Measurements from ENCODE around the gene HRH2. TPM values are rescaled to one million over a fixed set of nuclear protein-coding genes. Genes with fewer than 3 reads are reported as not detected.
"Not testable (repeated sequence)": the region's sequence is repeated elsewhere in the genome, so short reads cannot be mapped to it uniquely, and the experiment has no call there.

HRH2 gene
- polyA plus RNA-seq, 6 donors from 2014 or later: not detected

DNA sequence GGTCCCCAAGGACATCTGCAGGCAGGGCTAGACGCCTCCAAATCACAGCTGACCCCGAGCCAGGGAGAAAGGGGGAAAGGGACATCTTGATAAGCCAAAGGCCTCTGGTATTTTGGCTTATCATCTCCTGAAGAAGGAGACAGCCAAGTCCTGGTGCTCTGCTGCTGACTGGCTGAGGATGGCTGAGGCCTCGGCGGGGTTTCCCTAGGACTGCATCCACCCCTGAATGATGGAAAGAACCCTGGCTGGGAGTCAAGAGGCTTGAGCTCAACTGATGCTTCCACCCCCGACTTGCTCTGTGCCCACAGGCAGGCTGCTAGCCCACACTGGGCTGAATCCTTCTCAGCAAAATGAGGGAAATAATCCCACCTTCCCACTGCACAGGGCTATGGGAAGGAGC, 30.9 kb upstream of the HRH2 start:
- H3K27ac Mint-ChIP-seq: no peak overlapping the region
- ATAC-seq (ENCODE audit: low read depth in 2 of 2) (no peak), DNase-seq (no peak)
- H3K4me1 Mint-ChIP-seq: no peaks in the 10 kb centered on the region
- H3K36me3 Mint-ChIP-seq: peaks cover 0 to 16% of the 10 kb centered on the region in 2 donors
- peak overlapping the region in 1 of 8 donors; percentile 32 for H3K4me3 Mint-ChIP-seq
- H3K27me3 Mint-ChIP-seq: peaks cover 6 to 9% (median 9%) of the 10 kb centered on the region in 3 donors
- H3K9me3 Mint-ChIP-seq: peaks cover 17 to 48% (median 19%) of the 10 kb centered on the region in 7 donors

DNA sequence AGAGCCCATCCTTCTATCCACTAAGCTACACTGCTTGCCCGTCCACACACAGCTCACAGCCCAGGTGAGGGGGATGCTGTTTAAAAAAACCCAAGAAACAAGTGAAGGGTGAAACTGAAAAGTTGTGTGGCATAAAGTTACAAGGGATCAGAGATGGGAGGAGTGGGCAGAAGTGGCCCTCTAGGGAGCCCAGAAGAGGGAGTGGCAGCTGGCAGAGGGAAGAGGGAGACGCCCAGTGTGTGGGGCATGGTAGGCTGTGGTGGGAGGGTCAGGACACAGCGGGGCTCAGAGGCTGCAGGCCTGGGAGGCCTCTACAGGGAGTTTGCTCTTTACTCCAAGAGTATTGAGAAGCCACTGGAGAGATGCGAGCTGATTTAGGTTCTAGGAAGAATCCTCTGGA, 30.1 kb upstream of the HRH2 start:
- Mint-ChIP-seq H3K4me1 (no peaks in the 10 kb centered on the region), H3K27ac (no peak overlapping the region), H3K4me3 (peak overlapping the region in 1 of 8 donors; percentile 49), H3K27me3 (peaks cover 6 to 15% (median 9%) of the 10 kb centered on the region in 3 donors), H3K9me3 (peaks cover 17 to 41% (median 18%) of the 10 kb centered on the region in 7 donors), H3K36me3 (peaks cover 0 to 16% of the 10 kb centered on the region in 2 donors)
- ATAC-seq (ENCODE audit: low read depth in 2 of 2) (no peak), DNase-seq (no peak)

DNA sequence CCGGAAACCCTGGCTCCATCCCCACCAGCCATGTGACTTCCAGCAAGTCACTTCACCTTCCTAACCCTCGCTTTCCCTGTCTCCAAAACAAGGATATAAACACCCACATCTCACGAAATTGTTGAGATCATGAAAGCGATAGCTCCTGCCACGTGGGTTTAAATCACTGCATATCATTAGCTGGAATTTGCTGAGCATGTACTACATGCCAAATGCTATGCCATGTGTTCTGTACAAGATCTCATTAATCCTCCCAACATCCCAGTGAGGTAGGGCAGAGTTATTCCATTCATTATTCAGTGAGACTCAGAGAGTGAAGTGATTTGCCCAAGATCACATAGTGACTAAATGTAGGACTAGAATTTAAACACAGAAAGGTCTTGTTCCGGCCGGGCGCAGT, 29.2 kb upstream of the HRH2 start:
- ATAC-seq (ENCODE audit: low read depth in 2 of 2) (no peak), DNase-seq (no peak)
- Mint-ChIP-seq H3K9me3 (peaks cover 15 to 39% (median 17%) of the 10 kb centered on the region in 7 donors), H3K4me3 (no peak overlapping the region), H3K27ac (peak overlapping the region in 1 of 6 donors; percentile 24), H3K36me3 (peaks cover 0 to 16% of the 10 kb centered on the region in 2 donors), H3K27me3 (peaks cover 6 to 16% (median 9%) of the 10 kb centered on the region in 3 donors), H3K4me1 (no peaks in the 10 kb centered on the region)

DNA sequence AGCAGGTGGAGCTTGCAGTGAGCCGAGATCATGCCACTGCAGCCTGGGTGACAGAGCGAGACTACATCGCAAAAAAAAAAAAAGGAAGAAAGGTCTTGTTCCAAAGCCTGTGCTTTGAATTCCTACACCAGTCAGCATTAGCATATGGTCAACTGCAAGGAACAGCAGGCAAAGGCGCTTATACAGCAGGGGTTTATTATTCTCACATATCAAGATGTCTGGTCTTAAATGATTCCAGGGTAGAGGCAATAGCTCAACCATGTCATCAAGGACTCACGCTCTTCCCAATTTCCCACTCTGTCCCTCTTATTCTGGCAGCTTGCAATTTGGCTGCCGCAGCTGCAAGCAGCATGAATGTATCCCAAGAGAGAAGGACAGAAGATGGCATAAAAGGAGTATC, 28.6 kb upstream of the HRH2 start:
- peaks cover 0 to 16% of the 10 kb centered on the region in 2 donors for H3K36me3 Mint-ChIP-seq
- no peak overlapping the region for H3K27ac Mint-ChIP-seq
- ATAC-seq (ENCODE audit: low read depth in 2 of 2): no peak
- H3K4me3 Mint-ChIP-seq: no peak overlapping the region
- no peaks in the 10 kb centered on the region for H3K4me1 Mint-ChIP-seq
- no peak for DNase-seq
- H3K9me3 Mint-ChIP-seq: peaks cover 15 to 39% (median 17%) of the 10 kb centered on the region in 7 donors
- H3K27me3 Mint-ChIP-seq: peaks cover 6 to 16% (median 9%) of the 10 kb centered on the region in 3 donors

DNA sequence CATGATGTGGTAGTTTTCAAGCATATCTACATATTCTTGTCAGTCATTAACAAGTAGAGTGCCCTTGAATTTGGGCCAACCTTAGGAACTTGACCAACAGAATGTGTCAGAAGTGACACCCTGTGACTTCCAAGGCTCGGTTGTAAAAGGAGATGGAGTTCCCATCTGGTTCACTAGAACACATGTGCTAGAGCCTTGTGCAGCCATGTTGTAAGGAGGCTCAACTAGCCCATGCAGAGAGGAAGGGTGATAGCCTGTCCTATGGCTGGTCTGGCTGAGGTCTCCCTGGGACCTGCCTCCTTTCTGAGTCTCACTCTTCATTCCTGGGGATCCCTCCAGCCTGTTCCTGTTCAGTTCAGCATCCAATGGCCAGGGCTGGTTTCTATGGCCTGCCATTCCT, 28.1 kb upstream of the HRH2 start:
- ATAC-seq (ENCODE audit: low read depth in 2 of 2): no peak
- peaks cover 0 to 16% of the 10 kb centered on the region in 2 donors for H3K36me3 Mint-ChIP-seq
- peaks cover 15 to 39% (median 17%) of the 10 kb centered on the region in 7 donors for H3K9me3 Mint-ChIP-seq
- DNase-seq: no peak
- no peak overlapping the region for H3K27ac Mint-ChIP-seq
- no peak overlapping the region for H3K4me3 Mint-ChIP-seq
- H3K4me1 Mint-ChIP-seq: no peaks in the 10 kb centered on the region
- H3K27me3 Mint-ChIP-seq: peaks cover 6 to 16% (median 9%) of the 10 kb centered on the region in 3 donors

DNA sequence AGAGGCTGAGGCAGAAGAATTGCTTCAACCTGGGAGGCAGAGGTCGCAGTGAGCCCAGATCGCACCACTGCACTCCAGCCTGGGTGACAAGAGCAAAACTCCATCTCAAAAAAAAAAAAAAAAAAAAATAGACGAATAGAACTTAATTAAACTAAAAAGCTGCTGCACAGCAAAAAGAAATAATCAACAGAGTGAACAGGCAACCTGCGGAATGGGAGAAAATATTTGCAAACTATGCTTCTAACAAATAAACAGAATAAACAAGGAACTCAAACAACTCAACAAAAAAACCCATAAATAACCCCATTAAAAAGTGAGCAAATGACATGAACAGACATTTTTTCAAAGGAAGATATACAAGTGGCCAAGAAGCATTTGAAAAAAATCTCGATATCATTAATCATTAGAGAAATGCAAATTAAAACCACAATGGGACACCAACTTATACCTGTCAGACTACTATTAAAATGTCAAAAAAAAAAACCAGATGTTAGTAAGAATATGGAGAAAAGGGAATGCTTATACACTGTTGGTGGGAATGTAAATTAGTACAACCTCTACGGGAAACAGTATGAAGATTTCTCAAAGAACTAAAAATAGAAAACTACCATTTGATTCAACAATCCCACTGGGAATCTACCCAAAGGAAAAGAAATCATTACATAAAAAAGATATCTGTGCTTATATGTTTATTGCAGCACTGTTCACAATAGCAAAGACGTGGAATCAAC, 21.9 kb upstream of the HRH2 start:
- Mint-ChIP-seq H3K9me3 (peaks cover 0 to 11% (median 4%) of the 10 kb centered on the region in 7 donors), H3K4me1 (no peaks in the 10 kb centered on the region), H3K4me3 (no peak overlapping the region), H3K27ac (no peak overlapping the region), H3K36me3 (no peaks in the 10 kb centered on the region), H3K27me3 (peaks cover 0 to 14% (median 0%) of the 10 kb centered on the region in 3 donors)
- ATAC-seq (ENCODE audit: low read depth in 2 of 2) (no peak), DNase-seq (no peak)

DNA sequence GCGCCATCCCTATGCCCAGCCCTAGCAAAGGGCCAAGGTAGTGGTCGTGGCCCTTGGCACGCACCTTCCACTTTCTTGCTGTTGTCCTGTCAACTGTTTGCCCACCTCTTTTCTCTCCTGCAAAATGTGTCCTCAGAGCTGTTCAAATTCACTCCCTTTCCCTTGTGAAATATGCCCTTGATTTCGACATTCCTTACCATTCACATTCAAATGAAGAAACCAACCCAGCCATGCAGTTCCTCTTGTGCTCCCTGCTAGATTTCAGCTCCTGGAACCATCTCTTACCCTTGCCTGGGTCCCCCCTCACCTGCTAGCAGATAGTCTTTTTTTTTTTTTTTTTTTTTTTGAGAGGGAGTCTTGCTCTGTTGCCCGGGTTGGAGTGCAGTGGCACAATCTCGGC, 19.6 kb upstream of the HRH2 start:
- Mint-ChIP-seq H3K27me3 (peaks cover 0 to 9% (median 0%) of the 10 kb centered on the region in 3 donors), H3K9me3 (peaks cover 0 to 11% (median 2%) of the 10 kb centered on the region in 7 donors), H3K4me1 (no peaks in the 10 kb centered on the region), H3K27ac (no peak overlapping the region), H3K36me3 (no peaks in the 10 kb centered on the region), H3K4me3 (no peak overlapping the region)
- DNase-seq (no peak), ATAC-seq (ENCODE audit: low read depth in 2 of 2) (no peak)

DNA sequence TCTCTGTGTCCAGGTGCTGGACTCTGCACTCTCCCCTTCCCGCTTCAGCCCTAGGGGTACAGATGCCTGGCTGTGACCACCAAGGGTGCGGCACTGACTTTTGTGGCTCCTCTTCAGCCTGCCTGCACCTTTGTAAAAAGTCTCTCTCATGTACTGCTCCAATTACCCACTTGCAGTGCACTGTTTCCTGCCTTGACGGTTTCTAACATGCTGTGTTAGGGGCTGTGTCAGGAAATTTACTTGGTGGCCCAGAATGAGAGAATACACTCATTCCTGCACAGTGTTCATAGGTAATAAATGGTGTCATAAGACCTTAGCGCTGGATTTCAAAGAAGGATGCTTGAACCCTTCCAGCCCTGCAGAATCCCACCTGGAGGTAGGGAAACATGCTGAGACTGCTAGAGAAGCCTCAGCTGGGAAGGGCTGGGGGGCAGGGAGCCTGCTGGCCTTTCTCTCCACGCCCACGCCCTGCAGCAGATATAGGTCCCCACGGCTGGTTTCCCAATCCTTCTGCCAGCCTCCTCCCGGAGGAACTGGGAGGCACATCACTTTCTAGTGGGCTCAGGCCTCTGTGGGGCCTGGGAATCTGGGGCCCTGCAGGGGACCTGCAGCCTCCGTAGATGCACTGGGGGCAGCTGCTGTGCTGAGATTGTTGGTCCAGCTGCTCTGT, 17.6 kb upstream of the HRH2 start:
- no peak for DNase-seq
- H3K27me3 Mint-ChIP-seq: peaks cover 0 to 9% (median 0%) of the 10 kb centered on the region in 3 donors
- H3K4me1 Mint-ChIP-seq: no peaks in the 10 kb centered on the region
- H3K4me3 Mint-ChIP-seq: no peak overlapping the region
- no peak for ATAC-seq (ENCODE audit: low read depth in 2 of 2)
- H3K9me3 Mint-ChIP-seq: peaks cover 0 to 11% (median 0%) of the 10 kb centered on the region in 7 donors
- H3K27ac Mint-ChIP-seq: peak overlapping the region in 1 of 6 donors; percentile 34
- H3K36me3 Mint-ChIP-seq: no peaks in the 10 kb centered on the region

DNA sequence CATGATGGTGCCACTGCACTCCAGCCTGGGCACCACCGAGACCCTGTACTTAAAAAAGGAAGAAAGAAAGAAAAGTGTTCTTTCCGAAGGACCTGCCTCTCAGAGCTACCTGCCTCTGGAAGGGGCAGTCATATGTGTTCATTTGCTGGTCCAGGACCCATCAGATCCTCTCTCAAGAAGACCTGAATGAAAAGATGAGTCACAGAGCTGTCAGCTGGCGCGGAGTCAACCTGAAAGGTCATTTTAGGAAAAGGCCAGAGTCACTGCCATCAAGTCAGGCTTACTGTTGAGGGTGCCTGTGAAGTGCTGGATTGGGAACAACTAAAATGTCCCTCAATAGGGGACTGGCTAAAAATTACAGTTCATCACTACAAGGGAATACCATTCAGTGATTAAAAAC, 14.9 kb upstream of the HRH2 start:
- H3K27ac Mint-ChIP-seq: no peak overlapping the region

DNA sequence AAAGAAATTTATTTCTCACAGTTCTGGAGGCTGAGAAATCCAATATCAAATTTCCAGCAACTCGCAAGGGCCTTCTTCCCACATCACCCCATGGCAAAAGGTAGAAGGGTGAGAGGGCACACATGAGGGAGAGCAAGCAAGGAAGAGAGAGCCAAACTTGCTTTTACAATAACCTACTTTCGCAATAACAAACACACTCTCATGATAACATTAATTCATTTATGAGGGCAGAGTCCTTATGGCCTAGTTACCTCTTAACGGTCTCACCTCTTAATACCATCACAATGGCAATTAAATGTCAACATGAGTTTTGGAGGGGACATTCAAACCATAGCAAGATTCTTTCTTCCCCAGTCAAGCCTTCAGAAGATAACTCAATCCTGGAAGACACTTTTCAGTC, 11.6 kb upstream of the HRH2 start:
- no peak for DNase-seq
- no peaks in the 10 kb centered on the region for H3K4me1 Mint-ChIP-seq
- H3K9me3 Mint-ChIP-seq: peaks cover 12 to 43% (median 25%) of the 10 kb centered on the region in 7 donors
- H3K27ac Mint-ChIP-seq: no peak overlapping the region
- peaks cover 0 to 3% (median under 1%) of the 10 kb centered on the region in 3 donors for H3K27me3 Mint-ChIP-seq
- no peak for ATAC-seq (ENCODE audit: low read depth in 2 of 2)
- H3K36me3 Mint-ChIP-seq: no peaks in the 10 kb centered on the region
- no peak overlapping the region for H3K4me3 Mint-ChIP-seq

More for the DNA sequence above, 14.9 kb upstream of the HRH2 start:
- Mint-ChIP-seq H3K9me3 (peaks cover 0 to 21% (median 7%) of the 10 kb centered on the region in 7 donors), H3K4me3 (no peak overlapping the region), H3K4me1 (no peaks in the 10 kb centered on the region), H3K27me3 (peaks cover 0 to 9% (median 3%) of the 10 kb centered on the region in 3 donors), H3K36me3 (no peaks in the 10 kb centered on the region)
- no peak for DNase-seq
- ATAC-seq (ENCODE audit: low read depth in 2 of 2): no peak

DNA sequence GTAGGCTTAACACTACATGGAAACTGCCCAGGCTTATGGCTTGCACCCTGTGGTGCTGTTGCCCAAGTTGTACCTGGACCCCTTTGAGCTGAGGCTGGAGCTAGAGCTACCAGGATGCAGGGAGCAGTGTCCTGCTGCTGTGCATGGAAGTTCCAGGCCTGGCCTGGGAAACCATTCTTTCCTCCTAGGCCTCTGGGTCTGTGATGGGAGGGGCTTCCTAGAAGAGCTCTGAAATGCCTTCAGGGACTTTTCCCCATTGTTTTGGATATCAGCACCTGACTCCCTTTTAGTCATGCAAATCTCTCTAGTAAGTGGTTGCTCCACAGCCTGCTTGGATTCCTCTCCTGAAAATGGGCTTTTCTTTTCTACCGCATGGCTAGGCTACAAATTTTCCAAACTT, 7.9 kb upstream of the HRH2 start:
- ATAC-seq (ENCODE audit: low read depth in 2 of 2): no peak
- no peak overlapping the region for H3K4me3 Mint-ChIP-seq
- H3K27ac Mint-ChIP-seq: no peak overlapping the region

DNA sequence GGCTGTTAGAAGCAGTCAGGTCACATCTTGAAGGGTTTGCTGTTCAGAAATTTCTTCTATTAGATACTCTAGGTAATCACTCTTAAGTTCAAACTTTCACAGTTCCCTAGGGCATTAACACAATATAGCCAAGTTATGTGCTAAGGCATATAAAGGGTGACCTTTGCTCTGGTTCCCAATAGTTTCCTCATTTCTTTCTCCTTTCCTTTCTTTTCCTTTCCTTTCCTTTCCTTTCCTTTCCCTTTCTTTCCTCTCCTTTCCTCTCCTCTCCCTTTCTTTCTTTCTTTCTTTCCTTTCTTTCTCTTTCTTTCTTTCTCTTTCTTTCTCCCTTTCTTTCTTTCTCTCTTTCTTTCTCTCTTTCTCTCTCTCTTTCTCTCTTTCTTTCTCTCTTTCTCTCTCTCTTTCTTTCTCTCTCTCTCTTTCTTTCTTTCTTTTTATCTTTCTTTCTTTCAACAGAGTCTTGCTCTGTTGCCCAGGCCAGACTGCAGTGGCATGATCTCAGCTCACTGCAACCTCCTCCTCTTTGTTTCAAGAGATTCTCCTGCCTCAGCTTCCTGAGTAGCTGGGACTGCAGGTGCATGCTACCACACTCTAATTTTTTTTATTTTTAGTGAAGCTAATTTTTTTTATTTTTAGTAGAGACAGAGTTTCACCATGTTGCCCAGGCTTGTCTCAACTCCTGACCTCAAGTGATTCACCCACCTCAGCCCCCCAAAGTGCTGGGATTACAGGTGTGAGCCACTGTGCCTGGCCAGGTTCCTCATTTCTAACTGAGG, 7.3 kb upstream of the HRH2 start:
- peak overlapping the region in 2 of 6 donors; percentile 0 to 64 for H3K27ac Mint-ChIP-seq

More for the DNA sequence above, 7.9 kb upstream of the HRH2 start:
- no peak for DNase-seq
- Mint-ChIP-seq H3K4me1 (no peaks in the 10 kb centered on the region), H3K27me3 (peaks cover 0 to 11% (median 3%) of the 10 kb centered on the region in 3 donors), H3K36me3 (no peaks in the 10 kb centered on the region), H3K9me3 (peaks cover 12 to 52% (median 26%) of the 10 kb centered on the region in 7 donors)

More for the DNA sequence above, 7.3 kb upstream of the HRH2 start:
- not testable (repeated sequence) for H3K4me1 Mint-ChIP-seq; DNase-seq; H3K4me3 Mint-ChIP-seq; ATAC-seq (ENCODE audit: low read depth in 2 of 2); H3K36me3 Mint-ChIP-seq
- Mint-ChIP-seq H3K9me3 (peaks cover 12 to 52% (median 26%) of the 10 kb centered on the region in 7 donors), H3K27me3 (peaks cover 6 to 17% (median 6%) of the 10 kb centered on the region in 3 donors)
